PC-3 (cell line): ENCODE measurements around the gene TFF3.

Experiments used
- CTCF ChIP-seq: fragments of 300-600 bp; sonication (generic); conservative IDR thresholded peaks from 2 replicates; pipeline ENCODE4 v1.5.1; 2017; ENCODE audit warnings: antibody characterized with exemption, low read depth, mild to moderate bottlenecking, low read length
- EZH2 ChIP-seq: fragments of 300-600 bp; sonication (generic); IDR thresholded peaks from one replicate; pipeline ENCODE4 v1.6.1; 2017; ENCODE audit warnings: antibody characterized with exemption, mild to moderate bottlenecking, low read length; ENCODE audit not compliant: unreplicated experiment
- EZH2phosphoT487 ChIP-seq: fragments of 300-600 bp; sonication (generic); IDR thresholded peaks from 2 replicates; pipeline ENCODE4 v1.6.1; 2018; ENCODE audit warnings: mild to moderate bottlenecking, antibody characterized with exemption, low read length, borderline replicate concordance

DNA sequence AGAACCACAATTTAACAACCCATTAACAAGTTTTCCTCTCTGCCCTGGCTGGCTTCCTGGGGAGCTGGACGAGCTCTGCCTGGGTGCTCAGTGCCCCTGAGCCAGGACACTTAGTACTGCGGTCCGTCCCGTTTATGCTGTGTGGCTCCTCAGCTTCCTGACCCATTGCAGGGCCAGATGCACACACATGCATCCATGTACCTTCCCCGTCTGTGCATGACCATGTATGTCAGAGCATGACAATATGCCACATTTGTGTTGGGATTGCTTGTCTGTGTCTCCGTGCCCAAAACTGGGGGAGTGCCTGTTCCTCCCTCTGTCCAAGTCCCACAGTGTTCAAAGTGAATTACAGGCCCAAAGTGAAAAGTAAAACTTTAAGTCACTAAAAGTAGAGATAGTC is 9.7 kb upstream of the TFF3 start:
- TF ChIP-seq CTCF: no peak
- TF ChIP-seq EZH2phosphoT487: no peak
- TF ChIP-seq EZH2: no peak
